Endothelial cell of umbilical vein (primary cell): ENCODE measurements around the gene ABHD18. TPM values are rescaled to one million over a fixed set of nuclear protein-coding genes. Genes with fewer than 3 reads are reported as not detected.

Source experiments
- BruUV-seq: library from RNA; stranded (reverse); fragments of 400-500 nt; replicated peaks from 2 replicates; lab custom pipeline; 2021; lab: Mats Ljungman, UMichigan
- CTCF ChIA-PET: fragments of 300-600, 350-600 bp; sonication (Branson Sonifier 250); formaldehyde crosslinking; loops from one replicate; lab custom pipeline; 2021; ENCODE audit warnings: antibody characterized with exemption, inconsistent platforms; lab: Charles Lee
- POLR2A ChIA-PET: fragments of 300-600, 350-600 bp; sonication (Branson Sonifier 250); formaldehyde crosslinking; loops from one replicate; lab custom pipeline; 2021; ENCODE audit warnings: antibody characterized with exemption, inconsistent platforms; lab: Charles Lee
- DNase-seq: peaks from one replicate; pipeline ENCODE4 v3.0.0-alpha.2; 2011; ENCODE audit warnings: low read depth, low spot score
- FAIRE-seq: peaks from 2 replicates; lab custom pipeline; 2011; peaks lifted over from hg19 to GRCh38; lab: Jason Lieb, UNC
- H2AFZ ChIP-seq: 2 replicates; pipeline ENCODE4 v1.6.0; 2012; ENCODE audit warnings: low read depth, low read length, control low read depth, inconsistent platforms
- H3K27ac ChIP-seq: 2 replicates; pipeline ENCODE4 v1.5.1; 2011; ENCODE audit warnings: low read depth, mild to moderate bottlenecking, control low read depth, low read length, moderate library complexity; ENCODE audit not compliant: insufficient read depth
- H3K27me3 ChIP-seq, 2 experiments: 2 replicates each; pipeline versions ENCODE4 v1.6.0 to v1.6.1; 2011; ENCODE audit warnings: low read length in 2 of 2, mixed read lengths in 1 of 2; ENCODE audit not compliant: control insufficient read depth in 2 of 2, insufficient read depth in 2 of 2
- H3K36me3 ChIP-seq, 2 experiments: 2 replicates in 1 of 2; 3 replicates in 1 of 2; pipeline ENCODE4 v1.5.1; 2011; ENCODE audit warnings: low read length in 2 of 2, mild to moderate bottlenecking in 1 of 2, moderate library complexity in 1 of 2; ENCODE audit not compliant: control insufficient read depth in 2 of 2, insufficient read depth in 2 of 2; ENCODE audit errors: extremely low read depth in 1 of 2
- H3K4me1 ChIP-seq: 3 replicates; pipeline ENCODE4 v1.5.1; 2011; ENCODE audit warnings: mild to moderate bottlenecking, low read length; ENCODE audit not compliant: control insufficient read depth, insufficient read depth; ENCODE audit errors: extremely low read depth
- H3K4me2 ChIP-seq: 2 replicates; pipeline ENCODE4 v1.6.1; 2011; ENCODE audit warnings: low read length, control low read depth, mixed read lengths; ENCODE audit not compliant: insufficient read depth
- H3K4me3 ChIP-seq, 3 experiments: fragments of 200-600 bp in 1 of 3; sonication (generic), shearing (Covaris generic) in 1 of 3; replicated peaks in 1 of 3; 2 replicates each; pipeline ENCODE4 v1.5.1; 2011 to 2016; ENCODE audit warnings: control low read depth in 3 of 3, low read length in 3 of 3, mild to moderate bottlenecking in 2 of 3, inconsistent platforms in 1 of 3, low read depth in 1 of 3, moderate library complexity in 1 of 3; ENCODE audit not compliant: insufficient read depth in 1 of 3
- H3K79me2 ChIP-seq: 2 replicates; pipeline ENCODE4 v1.6.0; 2012; ENCODE audit warnings: low read length, inconsistent platforms; ENCODE audit not compliant: control insufficient read depth, insufficient read depth
- H3K9ac ChIP-seq: replicated peaks from 2 replicates; pipeline ENCODE3; 2011; ENCODE audit warnings: low read length, control low read depth; ENCODE audit not compliant: insufficient read depth; ENCODE audit errors: extremely low read depth
- H3K9me1 ChIP-seq: replicated peaks from 3 replicates; pipeline ENCODE4 v1.6.0; 2011; ENCODE audit warnings: mild to moderate bottlenecking, low read length; ENCODE audit not compliant: control insufficient read depth, insufficient read depth; ENCODE audit errors: extremely low read depth
- H3K9me3 ChIP-seq: replicated peaks from 2 replicates; pipeline ENCODE4 v1.5.1; 2012; ENCODE audit warnings: low read length, inconsistent platforms; ENCODE audit not compliant: control insufficient read depth, insufficient read depth
- H4K20me1 ChIP-seq: replicated peaks from 2 replicates; pipeline ENCODE3; 2011; ENCODE audit warnings: mild to moderate bottlenecking, low read length; ENCODE audit not compliant: control insufficient read depth, insufficient read depth; ENCODE audit errors: extremely low read depth
- CTCF ChIP-seq, 2 donors: IDR thresholded peaks; 1 replicate in 1 of 2; 2 replicates in 1 of 2; pipeline ENCODE4 v1.5.1; 2011; ENCODE audit warnings: low read length in 2 of 2, mild to moderate bottlenecking in 2 of 2, moderate library complexity in 2 of 2, control low read depth in 1 of 2, inconsistent platforms in 1 of 2, low read depth in 1 of 2; ENCODE audit not compliant: insufficient read depth in 1 of 2; ENCODE audit errors: extremely low read depth in 1 of 2
- EZH2 ChIP-seq: IDR thresholded peaks from 2 replicates; pipeline ENCODE4 v1.6.1; 2012; ENCODE audit warnings: borderline replicate concordance, low read depth, mild to moderate bottlenecking, moderate library complexity, low read length, inconsistent platforms; ENCODE audit not compliant: severe bottlenecking
- FOS ChIP-seq: IDR thresholded peaks from 2 replicates; pipeline ENCODE4 v1.6.1; 2011; ENCODE audit warnings: mild to moderate bottlenecking, low read length, moderate library complexity, borderline replicate concordance; ENCODE audit not compliant: insufficient read depth
- GATA2 ChIP-seq: IDR thresholded peaks from 2 replicates; pipeline ENCODE4 v1.7.0; 2011; ENCODE audit warnings: low read depth, mild to moderate bottlenecking, moderate library complexity, mixed read lengths, low read length; ENCODE audit not compliant: insufficient read length, insufficient read depth
- JUN ChIP-seq: IDR thresholded peaks from 2 replicates; pipeline ENCODE4 v1.6.1; 2011; ENCODE audit warnings: borderline replicate concordance, low read depth; ENCODE audit not compliant: insufficient read length, insufficient read depth
- MYC ChIP-seq: IDR thresholded peaks from one replicate; pipeline ENCODE4 v1.6.1; 2011; ENCODE audit warnings: mild to moderate bottlenecking, low read depth, low read length
- POLR2A ChIP-seq: IDR thresholded peaks from 2 replicates; pipeline ENCODE4 v1.6.1; 2012; ENCODE audit warnings: low read depth, mild to moderate bottlenecking, control low read depth, low read length
- POLR2AphosphoS5 ChIP-seq: IDR thresholded peaks from 2 replicates; pipeline ENCODE4 v1.6.1; 2012; ENCODE audit warnings: low read depth, mild to moderate bottlenecking, control low read depth, low read length, moderate library complexity; ENCODE audit not compliant: insufficient read depth
- dilution Hi-C: fragments of 300-500 bp; cut with MboI; formaldehyde crosslinking; loops from one replicate; pipeline ENCODE4 v1.15.0; 2019; ENCODE audit warnings: low sequenced_read_pairs; ENCODE audit not compliant: extremely low pct_ligation_motif_present
- intact Hi-C: fragments of 100-400 bp; cut with micrococcal nuclease; formaldehyde crosslinking; loops from one replicate; pipeline ENCODE4 v1.10.0; 2022
- polyA plus RNA-seq, 4 experiments: library from polyadenylated mRNA; depleted of rRNA in 3 of 4; stranded (reverse) in 3 of 4; unstranded in 1 of 4; fragments of >200 nt; gene quantifications; 2 replicates each; pipeline versions ENCODE4 v1.2.1 to v1.2.3, GENCODE V29; 2011 to 2012; ENCODE audit warnings: missing spikeins in 1 of 4
- total RNA-seq: library from RNA; stranded (reverse); gene quantifications from 2 replicates; pipeline ENCODE4 v1.2.3, GENCODE V29; 2021
- TF ChIP-seq, protein P1 (sequence below): IDR thresholded peaks from 2 replicates; pipeline ENCODE4 v1.6.1; 2011; ENCODE audit not compliant: insufficient read depth, insufficient read length

The ABHD18 gene
- total and polyA plus RNA-seq, 2 donors (not counting 3 experiments of a cell fraction or from before 2014, with no cell fraction given) = 2.4 to 9.1 TPM

DNA sequence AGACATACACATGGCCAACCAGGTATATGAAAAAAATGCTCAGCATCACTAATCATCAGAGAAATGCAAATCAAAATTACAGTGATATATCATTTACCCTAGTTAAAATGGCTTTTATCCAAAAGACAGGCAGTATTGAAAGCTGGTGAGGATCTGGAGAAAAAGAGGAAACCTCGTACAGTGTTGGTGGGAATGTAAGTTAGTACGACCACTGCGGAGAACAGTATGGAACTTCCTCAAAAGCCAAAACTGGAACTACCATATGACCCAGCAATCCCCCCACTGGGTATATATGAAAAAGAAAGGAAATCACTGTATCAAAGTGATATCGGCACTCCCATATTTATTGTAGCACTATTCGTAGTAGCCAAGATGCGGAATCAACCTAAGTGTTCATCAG lies 23.4 kb downstream of the ABHD18 start:
- Histone ChIP-seq H3K9ac (no peak overlapping the region), H3K9me1 (no peaks in the 10 kb centered on the region), H3K4me1 (no peaks in the 10 kb centered on the region), H3K27ac (no peak overlapping the region), H3K36me3 (no peaks in the 10 kb centered on the region), H3K79me2 (no peaks in the 10 kb centered on the region), H3K27me3 (no peaks in the 10 kb centered on the region), H3K4me2 (no peak overlapping the region), H4K20me1 (no peaks in the 10 kb centered on the region), H3K9me3 (no peaks in the 10 kb centered on the region), H3K4me3 (no peak overlapping the region), H2AFZ (no peak overlapping the region)
- dilution Hi-C loops = no loop called here
- FAIRE-seq (no peak), DNase-seq (no peak)
- CTCF ChIA-PET = no interaction called here
- POLR2A ChIA-PET = no interaction called here
- no TSS peak for BruUV-seq
- intact Hi-C loops = no loop called here
- TF ChIP-seq CTCF (IDR thresholded peaks at IDR 0.05; ENCODE audit: extremely low read depth in 1 of 2, insufficient read depth in 1 of 2, low read depth in 1 of 2, low read length in 2 of 2) = no peak
- no peak for TF ChIP-seq GATA2

DNA sequence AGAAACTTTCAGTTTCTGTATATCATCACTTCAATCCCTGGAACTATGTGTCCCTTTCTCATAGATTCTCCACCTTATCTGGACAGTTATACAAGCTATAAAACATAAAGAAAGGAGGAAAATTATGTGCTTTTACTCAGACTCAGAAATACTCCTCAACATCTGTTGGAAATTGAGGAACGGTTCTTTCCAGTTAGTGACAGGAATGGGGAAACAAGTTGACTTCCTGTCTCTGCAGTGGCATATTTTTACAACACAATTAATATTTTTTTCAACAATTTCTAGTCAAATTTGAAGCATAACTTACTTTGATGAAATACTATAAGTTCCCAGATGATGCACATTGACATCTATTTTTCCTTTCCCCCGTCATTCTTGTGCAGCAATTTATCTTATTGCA lies 27.9 kb downstream of the ABHD18 start:
- Histone ChIP-seq H3K4me2 (no peak overlapping the region), H3K27ac (no peak overlapping the region), H3K36me3 (no peaks in the 10 kb centered on the region), H2AFZ (no peak overlapping the region), H3K9me3 (no peaks in the 10 kb centered on the region), H3K9me1 (no peaks in the 10 kb centered on the region), H3K79me2 (no peaks in the 10 kb centered on the region), H3K4me3 (no peak overlapping the region), H4K20me1 (no peaks in the 10 kb centered on the region), H3K9ac (no peak overlapping the region), H3K4me1 (no peaks in the 10 kb centered on the region), H3K27me3 (no peaks in the 10 kb centered on the region)
- intact Hi-C loops = no loop called here
- BruUV-seq = no TSS peak
- ChIA-PET CTCF (no interaction called here), POLR2A (no interaction called here)
- dilution Hi-C loops = no loop called here
- FAIRE-seq (no peak), DNase-seq (peak; percentile 2)
- TF ChIP-seq, protein P1, sequence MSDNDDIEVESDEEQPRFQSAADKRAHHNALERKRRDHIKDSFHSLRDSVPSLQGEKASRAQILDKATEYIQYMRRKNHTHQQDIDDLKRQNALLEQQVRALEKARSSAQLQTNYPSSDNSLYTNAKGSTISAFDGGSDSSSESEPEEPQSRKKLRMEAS = no peak
- TF ChIP-seq POLR2A (no peak), FOS (no peak), EZH2 (no peak), GATA2 (no peak), CTCF (IDR thresholded peaks at IDR 0.05; ENCODE audit: extremely low read depth in 1 of 2, insufficient read depth in 1 of 2, low read depth in 1 of 2, low read length in 2 of 2) (no peak), MYC (no peak), POLR2AphosphoS5 (no peak), JUN (no peak)
